Trophoblast cell (in vitro differentiated cells and primary cell): ENCODE data around the gene GRIN1.

ENCODE experiments used
- DNase-seq, 2 donors: peaks; one replicate each; pipeline ENCODE4 v3.0.0-alpha.2; 2016
- H2AFZ ChIP-seq: 2 replicates; pipeline ENCODE4 v1.6.1; 2013; ENCODE audit warnings: low read length, moderate library complexity, mild to moderate bottlenecking; ENCODE audit not compliant: insufficient read depth, poor library complexity
- H2AK5ac ChIP-seq: 2 replicates; pipeline ENCODE4 v1.6.1; 2013; ENCODE audit warnings: mild to moderate bottlenecking, low read length
- H2BK120ac ChIP-seq: 2 replicates; pipeline ENCODE4 v1.6.1; 2013; ENCODE audit warnings: low read length, mild to moderate bottlenecking, moderate library complexity; ENCODE audit not compliant: insufficient read depth, poor library complexity
- H2BK12ac ChIP-seq: 2 replicates; pipeline ENCODE4 v1.6.1; 2013; ENCODE audit warnings: mild to moderate bottlenecking, low read length, moderate library complexity
- H2BK5ac ChIP-seq: 2 replicates; pipeline ENCODE4 v1.6.1; 2013; ENCODE audit warnings: low read length, low read depth, moderate library complexity, mild to moderate bottlenecking; ENCODE audit not compliant: poor library complexity
- H3K14ac ChIP-seq: 2 replicates; pipeline ENCODE4 v1.6.1; 2013; ENCODE audit warnings: mild to moderate bottlenecking, low read length
- H3K18ac ChIP-seq: 2 replicates; pipeline ENCODE4 v1.6.1; 2013; ENCODE audit warnings: mild to moderate bottlenecking, low read length
- H3K23ac ChIP-seq: 2 replicates; pipeline ENCODE4 v1.6.1; 2013; ENCODE audit warnings: low read length
- H3K27ac ChIP-seq: 2 replicates; pipeline ENCODE4 v1.5.1; 2013; ENCODE audit warnings: low read depth, mild to moderate bottlenecking, inconsistent platforms, low read length, moderate library complexity
- H3K27me3 ChIP-seq: 2 replicates; pipeline ENCODE4 v1.6.1; 2013; ENCODE audit warnings: inconsistent platforms, mild to moderate bottlenecking, low read length, moderate library complexity; ENCODE audit not compliant: insufficient read depth
- H3K36me3 ChIP-seq, 2 experiments: 1 replicate in 1 of 2; 2 replicates in 1 of 2; pipeline ENCODE4 v1.6.1; 2013; ENCODE audit warnings: low read length in 2 of 2, mild to moderate bottlenecking in 2 of 2, moderate library complexity in 1 of 2; ENCODE audit not compliant: insufficient read depth in 2 of 2, control insufficient read depth in 1 of 2
- H3K4ac ChIP-seq: 2 replicates; pipeline ENCODE4 v1.6.1; 2013; ENCODE audit warnings: low read depth, mild to moderate bottlenecking, low read length, moderate library complexity
- H3K4me1 ChIP-seq, 2 experiments: 1 replicate in 1 of 2; 2 replicates in 1 of 2; pipeline ENCODE4 v1.6.1; 2013; ENCODE audit warnings: low read length in 2 of 2, mild to moderate bottlenecking in 2 of 2, moderate library complexity in 1 of 2; ENCODE audit not compliant: insufficient read depth in 2 of 2, control insufficient read depth in 1 of 2
- H3K4me2 ChIP-seq: 2 replicates; pipeline ENCODE4 v1.6.1; 2013; ENCODE audit warnings: inconsistent platforms, mild to moderate bottlenecking, low read length, moderate library complexity
- H3K4me3 ChIP-seq: 2 replicates; pipeline ENCODE4 v1.5.1; 2013; ENCODE audit warnings: mild to moderate bottlenecking, low read depth, low read length, inconsistent platforms
- H3K79me1 ChIP-seq: one replicate; pipeline ENCODE4 v1.6.1; 2013; ENCODE audit warnings: low read length
- H3K79me2 ChIP-seq: 2 replicates; pipeline ENCODE4 v1.6.1; 2013; ENCODE audit warnings: low read length, mild to moderate bottlenecking; ENCODE audit not compliant: control insufficient read depth, insufficient read depth, poor library complexity
- H3K9ac ChIP-seq: 2 replicates; pipeline ENCODE4 v1.6.1; 2013; ENCODE audit warnings: mild to moderate bottlenecking, low read length
- H3K9me3 ChIP-seq: 2 replicates; pipeline ENCODE4 v1.6.1; 2013; ENCODE audit warnings: low read depth, mild to moderate bottlenecking, control low read depth, inconsistent platforms, low read length; ENCODE audit not compliant: insufficient read depth
- H4K12ac ChIP-seq: 2 replicates; pipeline ENCODE4 v1.6.1; 2013; ENCODE audit warnings: low read depth, mild to moderate bottlenecking, low read length, moderate library complexity
- H4K8ac ChIP-seq: 2 replicates; pipeline ENCODE4 v1.6.1; 2013; ENCODE audit warnings: low read depth, mild to moderate bottlenecking, low read length, moderate library complexity
- H4K91ac ChIP-seq: one replicate; pipeline ENCODE4 v1.6.1; 2013; ENCODE audit warnings: low read depth, mild to moderate bottlenecking, low read length, moderate library complexity
- WGBS: extraction: QIAGEN DNeasy Blood & Tissue Kit; methylation state at CpG from one replicate; pipeline ENCODE4 v1.1.7; 2013; ENCODE audit warnings: missing lambda C conversion rate; ENCODE audit not compliant: insufficient read length, insufficient coverage; ENCODE audit errors: extremely low coverage; 5-methylcytosine and 5-hydroxymethylcytosine counted together

GRIN1 gene

GRCh38 chr9:137198051-137198901 is 59.3 kb downstream of the GRIN1 start:
- H3K14ac ChIP-seq: no peak overlapping the region
- H2AFZ ChIP-seq: no peak overlapping the region
- H3K9me3 ChIP-seq: no peaks in the 10 kb centered on the region
- peaks cover 0 to 2% of the 10 kb centered on the region in 2 experiments for H3K36me3 ChIP-seq
- no peak overlapping the region for H3K9ac ChIP-seq
- H2BK120ac ChIP-seq: no peak overlapping the region
- H4K8ac ChIP-seq: no peak overlapping the region
- H2BK12ac ChIP-seq: no peak overlapping the region
- H3K23ac ChIP-seq: no peak overlapping the region
- no peak overlapping the region for H2AK5ac ChIP-seq
- H3K27ac ChIP-seq: no peak overlapping the region
- peak; percentile 81 to 94 for DNase-seq
- H3K4ac ChIP-seq: no peak overlapping the region
- no peak overlapping the region for H4K12ac ChIP-seq
- H2BK5ac ChIP-seq: no peak overlapping the region
- H3K27me3 ChIP-seq: no peaks in the 10 kb centered on the region
- H3K18ac ChIP-seq: peak overlapping the region; percentile 4
- peaks cover 3% of the 10 kb centered on the region for H3K79me1 ChIP-seq
- H3K4me3 ChIP-seq: no peak overlapping the region
- whole genome bisulfite sequencing: no CpG with 5 or more reads among the region's 19 CpGs
- H3K79me2 ChIP-seq: peaks cover 3% of the 10 kb centered on the region
- H3K4me1 ChIP-seq: peaks cover 12 to 27% of the 10 kb centered on the region in 2 experiments
- peak overlapping the region; percentile 31 for H3K4me2 ChIP-seq
- no peak overlapping the region for H4K91ac ChIP-seq

- Histone ChIP-seq H3K9ac (no peak overlapping the region), H3K4me3 (no peak overlapping the region), H3K36me3 (peaks cover 0 to 2% of the 10 kb centered on the region in 2 experiments), H3K4me2 (no peak overlapping the region), H2BK120ac (no peak overlapping the region), H3K4me1 (peaks cover 12 to 27% of the 10 kb centered on the region in 2 experiments), H2AK5ac (no peak overlapping the region), H3K27me3 (no peaks in the 10 kb centered on the region), H3K23ac (no peak overlapping the region), H4K12ac (no peak overlapping the region), H4K91ac (no peak overlapping the region), H3K79me2 (peaks cover 3% of the 10 kb centered on the region), H3K4ac (no peak overlapping the region), H3K27ac (no peak overlapping the region), H3K9me3 (no peaks in the 10 kb centered on the region), H2BK5ac (no peak overlapping the region), H2AFZ (no peak overlapping the region), H4K8ac (no peak overlapping the region), H3K14ac (no peak overlapping the region), H3K18ac (no peak overlapping the region), H2BK12ac (no peak overlapping the region), H3K79me1 (peaks cover 3% of the 10 kb centered on the region)
- DNase-seq: no peak
- WGBS: no CpG with 5 or more reads among the region's 11 CpGs
Measured at GRCh38 chr9:137198902-137199283, 59.9 kb downstream of the GRIN1 start.

- no peak overlapping the region for H4K91ac ChIP-seq
- peaks cover 12 to 33% of the 10 kb centered on the region in 2 experiments for H3K4me1 ChIP-seq
- no CpG with 5 or more reads among the region's 51 CpGs for WGBS
- H4K12ac ChIP-seq: no peak overlapping the region
- H2BK5ac ChIP-seq: no peak overlapping the region
- peak overlapping the region; percentile 29 for H3K18ac ChIP-seq
- H3K27me3 ChIP-seq: no peaks in the 10 kb centered on the region
- no peak overlapping the region for H3K23ac ChIP-seq
- H3K27ac ChIP-seq: no peak overlapping the region
- H4K8ac ChIP-seq: no peak overlapping the region
- H2AK5ac ChIP-seq: no peak overlapping the region
- no peak overlapping the region for H2BK120ac ChIP-seq
- H2AFZ ChIP-seq: no peak overlapping the region
- H3K79me1 ChIP-seq: peaks cover 3% of the 10 kb centered on the region
- H3K4me2 ChIP-seq: peak overlapping the region; percentile 71
- H3K79me2 ChIP-seq: peaks cover 3% of the 10 kb centered on the region
- no peak overlapping the region for H3K14ac ChIP-seq
- no peak overlapping the region for H3K9ac ChIP-seq
- H3K4ac ChIP-seq: no peak overlapping the region
- H3K36me3 ChIP-seq: peaks cover 0 to 2% of the 10 kb centered on the region in 2 experiments
- H2BK12ac ChIP-seq: no peak overlapping the region
- DNase-seq: no peak
- H3K9me3 ChIP-seq: no peaks in the 10 kb centered on the region
- H3K4me3 ChIP-seq: peak overlapping the region; percentile 47
Measured at GRCh38 chr9:137199411-137200121, 60.6 kb downstream of the GRIN1 start.

GRCh38 chr9:137200311-137201204 is 61.6 kb downstream of the GRIN1 start, which contains the start of gene TPRN:
Gene TPRN (minus strand): TSS chr9:137200741. CDS start chr9:137200711, 30 bp downstream.
- Histone ChIP-seq H4K12ac (peak within 1 kb of the TSS; percentile 91), H2BK120ac (peak within 1 kb of the TSS; percentile 70), H2AFZ (peak within 1 kb of the TSS; percentile 89), H3K23ac (no peak within 1 kb of the TSS), H2BK5ac (peak within 1 kb of the TSS; percentile 73), H3K9ac (peak within 1 kb of the TSS; percentile 91), H3K36me3 (peaks cover 0 to 2% of the 10 kb centered on the region in 2 experiments), H3K79me2 (peaks cover 9% of the 10 kb centered on the region), H3K14ac (peak within 1 kb of the TSS; percentile 97), H4K8ac (peak within 1 kb of the TSS; percentile 98), H3K18ac (peak within 1 kb of the TSS; percentile 98), H2AK5ac (peak within 1 kb of the TSS; percentile 96), H3K9me3 (no peaks in the 10 kb centered on the region), H3K27ac (peak within 1 kb of the TSS; percentile 39), H3K4me1 (peaks cover 17 to 37% of the 10 kb centered on the region in 2 experiments), H3K4me2 (peak within 1 kb of the TSS; percentile 93), H2BK12ac (no peak within 1 kb of the TSS), H3K4me3 (peak within 1 kb of the TSS; percentile 85), H3K27me3 (no peaks in the 10 kb centered on the region), H4K91ac (peak within 1 kb of the TSS; percentile 89), H3K79me1 (peaks cover 3% of the 10 kb centered on the region), H3K4ac (peak within 1 kb of the TSS; percentile 85)
- peak; percentile 98 to 99 for DNase-seq
- whole genome bisulfite sequencing: no CpG with 5 or more reads among the region's 118 CpGs
